DND-41 (cell line): ENCODE measurements around the gene IL5.

Experiments used
- ATAC-seq: fragments of 200-7000 bp; cut with Tn5 transposase; 3 replicates; pipeline ENCODE4 v1.9.1; 2021; ENCODE audit warnings: low read depth; ENCODE audit not compliant: insufficient read depth
- DNase-seq: peaks from one replicate; pipeline ENCODE4 v3.0.0-alpha.2; 2020
- H2AFZ ChIP-seq: 2 replicates; pipeline ENCODE4 v1.6.0; 2012; ENCODE audit warnings: low read depth, low read length
- H3K27ac ChIP-seq: 2 replicates; pipeline ENCODE4 v1.5.1; 2012; ENCODE audit warnings: low read length, inconsistent platforms
- H3K27me3 ChIP-seq: fragments of 200-600 bp; sonication (generic); 2 replicates; pipeline ENCODE4 v1.6.0; 2012; ENCODE audit warnings: low read length, mild to moderate bottlenecking, inconsistent platforms; ENCODE audit not compliant: insufficient read depth, poor library complexity
- H3K36me3 ChIP-seq: 2 replicates; pipeline ENCODE4 v1.5.1; 2012; ENCODE audit warnings: low read length, inconsistent platforms; ENCODE audit not compliant: insufficient read depth
- H3K4me1 ChIP-seq: 2 replicates; pipeline ENCODE4 v1.5.1; 2012; ENCODE audit warnings: mild to moderate bottlenecking, low read length; ENCODE audit not compliant: insufficient read depth
- H3K4me2 ChIP-seq: 2 replicates; pipeline ENCODE4 v1.6.0; 2012; ENCODE audit warnings: mild to moderate bottlenecking, moderate library complexity, low read length, inconsistent platforms; ENCODE audit not compliant: insufficient read depth
- H3K4me3 ChIP-seq, 2 experiments: fragments of 200-600 bp in 1 of 2; shearing (Covaris generic) in 1 of 2; 2 replicates each; pipeline ENCODE4 v1.5.1; 2012 to 2016; ENCODE audit warnings: inconsistent platforms in 2 of 2, low read length in 2 of 2, mild to moderate bottlenecking in 2 of 2, low read depth in 1 of 2, moderate library complexity in 1 of 2
- H3K79me2 ChIP-seq: 2 replicates; pipeline ENCODE4 v1.6.0; 2012; ENCODE audit warnings: low read length, inconsistent platforms; ENCODE audit not compliant: insufficient read depth
- H3K9ac ChIP-seq: 2 replicates; pipeline ENCODE4 v1.6.0; 2012; ENCODE audit warnings: low read depth, mild to moderate bottlenecking, inconsistent platforms, low read length, moderate library complexity
- H3K9me3 ChIP-seq: 2 replicates; pipeline ENCODE4 v1.5.1; 2012; ENCODE audit warnings: low read length, moderate library complexity, mild to moderate bottlenecking, inconsistent platforms; ENCODE audit not compliant: insufficient read depth, severe bottlenecking
- H4K20me1 ChIP-seq: 2 replicates; pipeline ENCODE4 v1.6.0; 2012; ENCODE audit warnings: low read length; ENCODE audit not compliant: insufficient read depth
- EZH2 ChIP-seq: IDR thresholded peaks from 3 replicates; pipeline ENCODE4 v1.6.1; 2012; ENCODE audit warnings: borderline replicate concordance, low read depth, mild to moderate bottlenecking, moderate library complexity, low read length, inconsistent platforms; ENCODE audit not compliant: severe bottlenecking
- TF ChIP-seq, protein P1 (sequence below): IDR thresholded peaks from 2 replicates; pipeline ENCODE4 v1.5.1; 2012; ENCODE audit warnings: borderline replicate concordance, low read length, moderate library complexity, mild to moderate bottlenecking; ENCODE audit not compliant: poor library complexity, severe bottlenecking; ENCODE audit errors: extremely low read depth

Gene IL5

DNA sequence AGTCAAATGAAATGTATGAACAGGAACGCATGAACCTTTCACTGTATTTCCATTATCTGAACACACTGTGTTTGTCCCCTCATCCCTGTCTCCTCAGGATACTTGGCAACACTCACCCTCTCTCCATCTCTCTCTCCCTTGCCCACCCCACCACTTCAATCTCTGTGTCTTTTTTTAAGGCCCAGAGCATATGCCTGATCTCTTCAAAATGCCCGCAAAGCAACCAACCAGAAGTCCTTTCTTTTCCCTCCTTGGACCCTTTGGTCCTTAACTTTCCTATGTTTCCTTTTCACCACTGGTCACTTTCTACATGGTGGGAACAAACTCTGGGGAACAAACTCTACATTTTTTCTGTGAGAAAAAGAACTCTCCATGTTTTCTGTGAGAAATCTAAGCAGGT, 49.5 kb downstream of the IL5 start:
- Histone ChIP-seq H2AFZ (no peak overlapping the region), H3K36me3 (peaks cover 13% of the 10 kb centered on the region), H3K9me3 (no peaks in the 10 kb centered on the region), H3K4me1 (peaks cover 51% of the 10 kb centered on the region), H3K9ac (no peak overlapping the region), H4K20me1 (peaks cover 16% of the 10 kb centered on the region), H3K79me2 (peaks cover 58% of the 10 kb centered on the region), H3K4me3 (no peak overlapping the region), H3K27ac (peak overlapping the region; percentile 88), H3K27me3 (no peaks in the 10 kb centered on the region), H3K4me2 (no peak overlapping the region)
- TF ChIP-seq, protein P1, sequence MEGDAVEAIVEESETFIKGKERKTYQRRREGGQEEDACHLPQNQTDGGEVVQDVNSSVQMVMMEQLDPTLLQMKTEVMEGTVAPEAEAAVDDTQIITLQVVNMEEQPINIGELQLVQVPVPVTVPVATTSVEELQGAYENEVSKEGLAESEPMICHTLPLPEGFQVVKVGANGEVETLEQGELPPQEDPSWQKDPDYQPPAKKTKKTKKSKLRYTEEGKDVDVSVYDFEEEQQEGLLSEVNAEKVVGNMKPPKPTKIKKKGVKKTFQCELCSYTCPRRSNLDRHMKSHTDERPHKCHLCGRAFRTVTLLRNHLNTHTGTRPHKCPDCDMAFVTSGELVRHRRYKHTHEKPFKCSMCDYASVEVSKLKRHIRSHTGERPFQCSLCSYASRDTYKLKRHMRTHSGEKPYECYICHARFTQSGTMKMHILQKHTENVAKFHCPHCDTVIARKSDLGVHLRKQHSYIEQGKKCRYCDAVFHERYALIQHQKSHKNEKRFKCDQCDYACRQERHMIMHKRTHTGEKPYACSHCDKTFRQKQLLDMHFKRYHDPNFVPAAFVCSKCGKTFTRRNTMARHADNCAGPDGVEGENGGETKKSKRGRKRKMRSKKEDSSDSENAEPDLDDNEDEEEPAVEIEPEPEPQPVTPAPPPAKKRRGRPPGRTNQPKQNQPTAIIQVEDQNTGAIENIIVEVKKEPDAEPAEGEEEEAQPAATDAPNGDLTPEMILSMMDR: no peak
- TF ChIP-seq EZH2: no peak
- no peak for DNase-seq
- ATAC-seq: no peak

- no peak for DNase-seq
- H3K4me3 ChIP-seq: no peak overlapping the region
- ATAC-seq: no peak
- no peak for TF ChIP-seq EZH2
- TF ChIP-seq, protein P1: no peak
- no peaks in the 10 kb centered on the region for H3K9me3 ChIP-seq
- H3K9ac ChIP-seq: no peak overlapping the region
- peaks cover 19% of the 10 kb centered on the region for H3K36me3 ChIP-seq
- H3K4me2 ChIP-seq: no peak overlapping the region
- H4K20me1 ChIP-seq: peaks cover 22% of the 10 kb centered on the region
- H3K4me1 ChIP-seq: peaks cover 57% of the 10 kb centered on the region
- no peak overlapping the region for H2AFZ ChIP-seq
- H3K27ac ChIP-seq: no peak overlapping the region; the same call in 1 of the 2 replicates
- peaks cover 64% of the 10 kb centered on the region for H3K79me2 ChIP-seq
- no peaks in the 10 kb centered on the region for H3K27me3 ChIP-seq
Measured at GRCh38 chr5:132493241-132493640, 50.1 kb downstream of the IL5 start.

GRCh38 chr5:132492386-132493125, 50.8 kb downstream of the IL5 start:
- Histone ChIP-seq H3K4me2 (no peak overlapping the region), H3K27ac (no peak overlapping the region), H3K36me3 (peaks cover 26% of the 10 kb centered on the region), H3K9ac (no peak overlapping the region), H3K79me2 (peaks cover 70% of the 10 kb centered on the region), H3K4me3 (no peak overlapping the region), H3K27me3 (no peaks in the 10 kb centered on the region), H2AFZ (no peak overlapping the region), H4K20me1 (peaks cover 29% of the 10 kb centered on the region), H3K9me3 (no peaks in the 10 kb centered on the region), H3K4me1 (peaks cover 64% of the 10 kb centered on the region)
- TF ChIP-seq, protein P1: no peak
- no peak for TF ChIP-seq EZH2
- ATAC-seq (no peak), DNase-seq (no peak)
